HG03460 (cell line): ENCODE data around the gene RBP2.
"Not testable (repeated sequence)": the region's sequence is repeated elsewhere in the genome, so short reads cannot be mapped to it uniquely, and the experiment has no call there.

Experiments used
- ATAC-seq: cut with Tn5 transposase; IDR thresholded peaks from one replicate; pipeline ENCODE4 v1.9.1; 2021; ENCODE audit not compliant: unreplicated experiment

RBP2 gene

GRCh38 chr3:139444446-139444845 is 31.9 kb downstream of the RBP2 start:
- no peak for ATAC-seq

- no peak for ATAC-seq
These were observed 33.1 kb downstream of the RBP2 start for GRCh38 chr3:139443186-139443585.

- ATAC-seq: no peak
These were observed 34.7 kb downstream of the RBP2 start for GRCh38 chr3:139441656-139442055.

- ATAC-seq: no peak
These were observed 35.4 kb downstream of the RBP2 start for GRCh38 chr3:139440639-139441556.

DNA sequence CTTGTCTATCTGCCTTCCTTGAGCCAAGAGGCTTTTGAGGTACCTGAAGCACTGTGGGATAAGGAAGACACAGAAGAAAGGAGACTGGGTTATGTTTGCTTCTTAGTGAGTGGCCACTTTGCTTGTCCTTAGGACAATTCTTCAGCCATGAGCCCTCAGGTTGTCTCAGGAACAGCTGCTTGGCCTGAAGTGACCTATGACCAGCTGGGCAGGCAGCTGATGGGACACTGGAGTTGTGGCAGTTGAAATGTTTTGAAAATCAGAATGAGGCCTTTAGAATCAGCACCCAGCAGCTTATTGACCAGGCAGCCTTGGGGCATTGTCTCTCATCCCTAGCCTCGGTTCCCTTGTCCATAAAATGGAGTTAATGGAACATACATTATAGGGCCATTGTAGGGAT is 37.0 kb downstream of the RBP2 start:
- ATAC-seq: no peak

- no peak for ATAC-seq
These were observed 41.5 kb downstream of the RBP2 start for GRCh38 chr3:139434764-139435307.

DNA sequence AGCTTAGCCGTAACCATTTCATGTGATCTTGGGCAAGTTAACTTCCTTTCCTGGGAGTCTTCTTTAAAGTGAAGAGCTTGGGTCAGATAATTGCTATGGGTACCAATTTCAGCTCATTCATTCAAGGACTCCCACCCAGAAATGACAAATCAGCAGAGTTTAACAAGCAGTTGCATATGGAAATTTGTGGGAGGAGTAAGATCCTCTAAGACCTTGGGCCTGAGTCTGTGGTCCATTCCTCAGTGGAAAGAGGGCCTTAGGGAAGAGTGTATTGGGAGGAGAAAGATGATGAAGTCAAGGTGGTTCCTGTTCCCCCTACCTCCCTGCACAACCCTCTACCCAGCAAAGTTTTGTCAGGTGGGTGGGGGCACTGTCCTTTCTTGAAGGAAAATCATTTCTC is 42.1 kb downstream of the RBP2 start:
- ATAC-seq: no peak

GRCh38 chr3:139433089-139433488 is 43.2 kb downstream of the RBP2 start:
- ATAC-seq: no peak

GRCh38 chr3:139430493-139430892 is 45.8 kb downstream of the RBP2 start:
- no peak for ATAC-seq

- no peak for ATAC-seq
These were observed 48.8 kb downstream of the RBP2 start for GRCh38 chr3:139427283-139428060.

GRCh38 chr3:139425745-139426400 is 50.4 kb downstream of the RBP2 start:
- no peak for ATAC-seq

DNA sequence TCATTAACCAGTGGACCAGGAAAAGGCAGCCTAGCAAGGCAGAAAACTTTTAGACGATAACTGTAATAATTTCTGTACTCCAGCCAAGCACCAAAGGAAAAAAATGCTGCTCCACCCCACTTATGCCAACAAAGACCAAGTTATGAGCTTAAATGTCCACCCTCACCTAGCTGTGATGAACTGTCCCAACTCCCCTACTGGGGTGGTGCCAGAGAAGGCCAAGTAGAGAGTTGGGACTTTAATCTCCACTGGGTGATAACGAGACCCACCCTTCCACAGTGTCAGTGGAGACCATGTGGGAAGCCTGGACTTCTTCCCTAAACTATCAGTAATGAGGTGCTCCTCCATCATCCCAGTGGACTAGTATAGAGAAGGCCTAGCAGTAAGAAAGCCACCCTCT is 53.1 kb downstream of the RBP2 start:
- no peak for ATAC-seq

DNA sequence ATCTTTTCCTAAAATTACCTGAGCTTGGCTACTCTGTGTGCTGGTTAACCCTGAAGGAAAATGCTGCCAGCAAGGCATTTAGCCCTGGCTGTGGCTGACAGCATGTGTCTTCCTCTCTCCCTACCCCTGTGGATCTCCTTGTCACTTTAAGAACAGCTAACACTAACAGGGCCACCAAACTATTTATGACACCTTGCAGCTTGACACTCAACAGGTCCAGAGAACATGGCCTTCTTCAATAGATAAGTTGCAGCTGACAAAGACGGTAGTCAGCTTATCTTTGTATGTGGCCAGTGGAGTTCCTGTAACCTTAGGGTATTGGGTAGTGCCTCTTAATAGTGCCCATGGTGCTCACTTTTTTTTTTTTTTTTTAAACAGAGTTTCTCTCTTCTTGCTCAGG is 54.9 kb downstream of the RBP2 start:
- ATAC-seq: no peak

GRCh38 chr3:139421040-139421439 is 55.3 kb downstream of the RBP2 start:
- ATAC-seq: no peak

- ATAC-seq: no peak
These were observed 58.2 kb downstream of the RBP2 start for GRCh38 chr3:139418144-139418543.

GRCh38 chr3:139416275-139416674 is 60.0 kb downstream of the RBP2 start:
- no peak for ATAC-seq

- no peak for ATAC-seq
These were observed 61.6 kb downstream of the RBP2 start for GRCh38 chr3:139414608-139415224.

GRCh38 chr3:139412891-139413290 is 63.4 kb downstream of the RBP2 start:
- ATAC-seq: not testable (repeated sequence)
